Heart left ventricle (tissue), 16 donors: ENCODE results near the gene SCAMP3. TPM values are rescaled to one million over a fixed set of nuclear protein-coding genes. Genes with fewer than 3 reads are reported as not detected.

Source experiments
- ATAC-seq, 4 donors: fragments of 200-7000 bp; cut with Tn5 transposase; one replicate each; pipeline ENCODE4 v1.9.1; 2020 to 2022; ENCODE audit warnings: moderate library complexity in 4 of 4, mild to moderate bottlenecking in 3 of 4, moderate number of reproducible peaks in 1 of 4
- DNase-seq, 5 donors: peaks; one replicate each; pipeline ENCODE4 v3.0.0-alpha.2; 2020
- H3K27ac ChIP-seq, 12 donors: fragments of 200-600 bp; sonication (generic) in 4 of 12; one replicate each; pipeline versions ENCODE4 v1.5.0 to v1.8.0; 2016 to 2022; ENCODE audit warnings: mild to moderate bottlenecking in 2 of 12
- H3K27me3 ChIP-seq, 9 donors: fragments of 200-600 bp; sonication (generic) in 2 of 9; one replicate each; pipeline versions ENCODE4 v1.5.1 to v1.8.0; 2016 to 2022; ENCODE audit warnings: mild to moderate bottlenecking in 3 of 9
- H3K36me3 ChIP-seq, 9 donors: fragments of 200-600 bp; sonication (generic) in 2 of 9; one replicate each; pipeline versions ENCODE4 v1.5.0 to v1.8.0; 2018 to 2022; ENCODE audit warnings: mild to moderate bottlenecking in 2 of 9
- H3K4me1 ChIP-seq, 12 donors: fragments of 200-600 bp; sonication (generic) in 4 of 12; one replicate each; pipeline versions ENCODE4 v1.5.0 to v1.8.0; 2016 to 2022; ENCODE audit warnings: mild to moderate bottlenecking in 3 of 12
- H3K4me3 ChIP-seq, 12 donors: fragments of 200-600 bp; sonication (generic) in 4 of 12; one replicate each; pipeline versions ENCODE4 v1.5.0 to v1.8.0; 2017 to 2022; ENCODE audit warnings: mild to moderate bottlenecking in 9 of 12, moderate library complexity in 4 of 12
- H3K9me3 ChIP-seq, 12 donors: fragments of 200-600 bp; sonication (generic) in 4 of 12; one replicate each; pipeline versions ENCODE4 v1.5.0 to v1.8.0; 2016 to 2022; ENCODE audit warnings: mild to moderate bottlenecking in 1 of 12
- POLR2A ChIP-seq, 2 donors: fragments of 450-650 bp; IDR thresholded peaks; one replicate each; pipeline ENCODE4 v1.6.1; 2017; ENCODE audit warnings: antibody characterized with exemption in 2 of 2, mild to moderate bottlenecking in 2 of 2, moderate library complexity in 2 of 2
- WGBS, 4 donors: extraction: QIAGEN DNeasy Blood & Tissue Kit in 2 of 4; methylation state at CpG; one replicate each; pipeline versions ENCODE4 v1.1.5 to v1.1.7; 2013 to 2018; 5-methylcytosine and 5-hydroxymethylcytosine counted together
- intact Hi-C, 10 donors: fragments of 100-400 bp; cut with DNase I; formaldehyde crosslinking; loops; one replicate each; pipeline versions ENCODE4 v1.11.1 to v1.14.2; 2022
- polyA plus RNA-seq, 2 donors: library from polyadenylated mRNA; stranded (reverse); fragments of 200-250 nt; gene quantifications; one replicate each; pipeline ENCODE4 v1.2.3, GENCODE V29; 2013
- total RNA-seq, 9 donors: library from RNA; depleted of rRNA in 2 of 9; stranded (reverse); fragments of >200 nt in 2 of 9; fragmentation: NEBNext Ultra II Directional in 3 of 9; extraction: Animal tissue kit (Norgen Biotek cat#: 25700) in 3 of 9; gene quantifications; one replicate each; pipeline versions ENCODE4 v1.1.0 to v1.2.4, GENCODE V29; 2016 to 2023
- TF ChIP-seq, protein P1 (sequence below), 12 donors: fragments of 200-600 bp; sonication (generic) in 4 of 12; IDR thresholded peaks; one replicate each; pipeline versions ENCODE4 v1.5.0 to v1.8.0; 2018 to 2022; ENCODE audit warnings: antibody characterized with exemption in 12 of 12, mild to moderate bottlenecking in 5 of 12
- donor health status: ischemic (EF 13 %, LVEDD 7.1; RV severe dilation, severe dysfunction).
- donor health status: healthy with polysubstance abuse.
- donor health status: DM: no; HTN: yes; CAD: no.
- donor health status: DM: no; HTN: no; CAD: no.
- donor health status: ischemic (EF 25% LVEDD 6.9; RV normal size, moderate dysfunction).
- donor health status: ischemic (EF 25% LVEDD 5.7; RV mildly dilated, moderate dysfunction).
- donor health status: healthy.
- donor health status: DM: yes; HTN: yes; CAD: no.
- donor health status: ischemic (EF 35%, LVEDD 5.7; RV mildly dilated, moderate dysfunction).
- donor health status: nonischemic (EF 11% LVEDD 7.7; RV severe dilation, severe dysfunction).
- donor health status: DM: yes; HTN: yes; CAD: no.
- donor health status: PGD.
- donor health status: ischemic (EF 29% LVEDD 5.4; RV normal size, mild dysfunction).
- donor health status: nonischemic (EF 23%, LVEDD 6.1; RV moderate dilation, normal function).

Gene SCAMP3
- total and polyA plus RNA-seq, 11 donors: 51.2 to 123 (median 65.8) TPM

- no peak for DNase-seq
- 92 to 94% (median 93%) methylated on average over 12 of the region's 12 CpGs for WGBS, 4 donors
- no peak overlapping the region for H3K4me3 ChIP-seq
- ATAC-seq: no peak
- H3K9me3 ChIP-seq: no peaks in the 10 kb centered on the region
- no peaks in the 10 kb centered on the region for H3K4me1 ChIP-seq
- no peaks in the 10 kb centered on the region for H3K27me3 ChIP-seq
- intact Hi-C loops: no loop called here
- no peak overlapping the region for H3K27ac ChIP-seq
- TF ChIP-seq, protein P1, sequence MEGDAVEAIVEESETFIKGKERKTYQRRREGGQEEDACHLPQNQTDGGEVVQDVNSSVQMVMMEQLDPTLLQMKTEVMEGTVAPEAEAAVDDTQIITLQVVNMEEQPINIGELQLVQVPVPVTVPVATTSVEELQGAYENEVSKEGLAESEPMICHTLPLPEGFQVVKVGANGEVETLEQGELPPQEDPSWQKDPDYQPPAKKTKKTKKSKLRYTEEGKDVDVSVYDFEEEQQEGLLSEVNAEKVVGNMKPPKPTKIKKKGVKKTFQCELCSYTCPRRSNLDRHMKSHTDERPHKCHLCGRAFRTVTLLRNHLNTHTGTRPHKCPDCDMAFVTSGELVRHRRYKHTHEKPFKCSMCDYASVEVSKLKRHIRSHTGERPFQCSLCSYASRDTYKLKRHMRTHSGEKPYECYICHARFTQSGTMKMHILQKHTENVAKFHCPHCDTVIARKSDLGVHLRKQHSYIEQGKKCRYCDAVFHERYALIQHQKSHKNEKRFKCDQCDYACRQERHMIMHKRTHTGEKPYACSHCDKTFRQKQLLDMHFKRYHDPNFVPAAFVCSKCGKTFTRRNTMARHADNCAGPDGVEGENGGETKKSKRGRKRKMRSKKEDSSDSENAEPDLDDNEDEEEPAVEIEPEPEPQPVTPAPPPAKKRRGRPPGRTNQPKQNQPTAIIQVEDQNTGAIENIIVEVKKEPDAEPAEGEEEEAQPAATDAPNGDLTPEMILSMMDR (IDR thresholded peaks at IDR 0.05): no peak
- TF ChIP-seq POLR2A (IDR thresholded peaks at IDR 0.05): no peak
- H3K36me3 ChIP-seq: no peaks in the 10 kb centered on the region
Observed at GRCh38 chr1:155284476-155284875, 22.3 kb upstream of the SCAMP3 start.

DNA sequence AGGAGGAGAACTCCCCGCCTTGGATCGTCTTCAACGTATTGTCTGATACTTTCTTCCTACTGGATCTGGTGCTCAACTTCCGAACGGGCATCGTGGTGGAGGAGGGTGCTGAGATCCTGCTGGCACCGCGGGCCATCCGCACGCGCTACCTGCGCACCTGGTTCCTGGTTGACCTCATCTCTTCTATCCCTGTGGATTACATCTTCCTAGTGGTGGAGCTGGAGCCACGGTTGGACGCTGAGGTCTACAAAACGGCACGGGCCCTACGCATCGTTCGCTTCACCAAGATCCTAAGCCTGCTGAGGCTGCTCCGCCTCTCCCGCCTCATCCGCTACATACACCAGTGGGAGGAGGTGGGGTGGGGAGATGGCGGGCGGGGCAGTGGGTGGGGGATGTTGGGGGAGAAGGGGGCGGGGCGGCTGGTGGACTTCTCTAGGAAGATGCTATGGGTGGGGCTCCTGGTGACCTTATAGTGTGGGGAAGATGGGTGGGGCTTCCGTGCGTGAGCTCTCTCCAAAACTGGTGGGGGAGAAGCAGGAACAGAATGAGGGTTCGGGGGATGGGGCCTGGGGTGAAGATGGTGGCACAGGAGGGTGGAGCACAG is 20.4 kb upstream of the SCAMP3 start:
- H3K36me3 ChIP-seq: no peaks in the 10 kb centered on the region
- no peaks in the 10 kb centered on the region for H3K9me3 ChIP-seq
- H3K4me3 ChIP-seq: no peak overlapping the region
- 92 to 96% (median 96%) methylated on average over 27 to 29 of the region's 29 CpGs for WGBS, 4 donors
- no peak for DNase-seq
- ATAC-seq: no peak
- H3K4me1 ChIP-seq: peaks cover 0 to 12% (median 9%) of the 10 kb centered on the region in 12 donors
- no peaks in the 10 kb centered on the region for H3K27me3 ChIP-seq
- TF ChIP-seq, protein P1 (IDR thresholded peaks at IDR 0.05): no peak
- TF ChIP-seq POLR2A (IDR thresholded peaks at IDR 0.05): no peak
- intact Hi-C loops: no loop called here
- no peak overlapping the region for H3K27ac ChIP-seq

DNA sequence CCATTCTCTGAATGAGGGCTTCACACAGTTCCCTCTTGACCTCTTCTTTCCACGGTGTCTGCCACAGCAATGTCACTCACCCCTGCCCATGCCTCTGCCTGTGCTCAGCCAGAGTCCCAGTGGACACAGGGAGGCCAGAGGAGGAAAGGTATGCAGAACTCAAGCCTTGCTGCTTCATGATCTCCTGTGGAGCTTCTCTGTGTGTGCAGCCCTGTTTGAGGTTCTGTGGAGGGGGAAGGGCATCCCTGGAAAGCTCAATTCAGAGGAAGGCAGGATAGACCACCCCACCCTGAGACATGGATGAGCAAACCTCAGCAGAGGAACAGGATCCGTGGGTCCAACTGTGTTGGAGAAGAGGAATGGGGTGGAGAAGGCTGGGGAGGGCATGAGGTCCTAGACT is 17.1 kb upstream of the SCAMP3 start:
- 76 to 94% (median 82%) methylated on average over 2 of the region's 2 CpGs for WGBS, 4 donors
- Histone ChIP-seq H3K27ac (no peak overlapping the region), H3K27me3 (no peaks in the 10 kb centered on the region), H3K9me3 (no peaks in the 10 kb centered on the region), H3K36me3 (no peaks in the 10 kb centered on the region), H3K4me1 (peaks cover 0 to 22% (median 16%) of the 10 kb centered on the region in 12 donors), H3K4me3 (no peak overlapping the region)
- DNase-seq (no peak), ATAC-seq (no peak)
- TF ChIP-seq POLR2A (IDR thresholded peaks at IDR 0.05): no peak
- TF ChIP-seq, protein P1 (IDR thresholded peaks at IDR 0.05): no peak
- intact Hi-C loops: loop anchor here in 6 of 10 donors (2.0 to 5.0 kb wide), 2 partner anchors 26 to 43 kb away; partner anchors contain the start of gene RUSC1 (in 6 of the 6)

DNA sequence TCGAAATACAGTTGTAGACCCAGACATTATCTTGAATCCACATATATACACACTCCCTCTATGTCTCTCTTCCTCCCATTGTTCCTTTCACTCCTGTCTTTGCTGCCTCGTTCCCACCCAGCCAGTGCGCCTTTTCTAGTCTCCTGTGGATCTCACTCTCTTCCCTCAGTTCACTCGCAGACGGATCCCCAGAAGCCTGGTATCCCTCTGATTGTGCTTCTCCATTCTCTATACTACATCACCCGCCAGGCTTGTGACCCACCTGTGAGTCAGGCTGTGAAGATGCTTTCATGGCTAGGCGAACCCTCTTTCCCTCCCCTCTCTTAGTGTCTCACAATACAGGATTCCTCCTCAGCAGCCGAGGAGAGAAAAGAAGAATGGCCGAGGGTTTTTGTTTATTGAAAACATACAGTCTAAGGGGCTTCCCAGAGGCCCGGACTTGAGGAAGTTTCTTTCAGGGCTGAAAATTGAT is 16.6 kb upstream of the SCAMP3 start:
- Histone ChIP-seq H3K4me1 (peaks cover 0 to 26% (median 17%) of the 10 kb centered on the region in 12 donors), H3K27me3 (no peaks in the 10 kb centered on the region), H3K4me3 (peak overlapping the region in 2 of 12 donors; percentile 78 to 82), H3K36me3 (no peaks in the 10 kb centered on the region), H3K27ac (no peak overlapping the region), H3K9me3 (no peaks in the 10 kb centered on the region)
- intact Hi-C loops: loop anchor here in 6 of 10 donors (2.0 to 5.0 kb wide), 2 partner anchors 26 to 44 kb away; partner anchors contain the start of gene RUSC1 (in 6 of the 6)
- ATAC-seq (no peak), DNase-seq (no peak)
- 62 to 67% (median 65%) methylated on average over 10 of the region's 10 CpGs for WGBS, 4 donors
- no peak for TF ChIP-seq POLR2A (IDR thresholded peaks at IDR 0.05)
- TF ChIP-seq, protein P1 (IDR thresholded peaks at IDR 0.05): no peak
